ENCODE results near the gene CLDN16.

- TF ChIP-seq CTCF (IDR thresholded peaks at IDR 0.05; ENCODE audit: low read depth, low read length, poor library complexity, severe bottlenecking) = no peak
- TF ChIP-seq EZH2phosphoT487 (IDR thresholded peaks at IDR 0.05; ENCODE audit: borderline replicate concordance, low read length) = no peak
Observed at GRCh38 chr3:190359813-190360212, 28.1 kb upstream of the CLDN16 start.
